Parathyroid adenoma (tissue), 2 donors: ENCODE measurements around the gene ZBTB4.

Source experiments
- H2AFZ ChIP-seq: fragments of 300-600 bp; sonication (generic); one replicate; pipeline ENCODE4 v1.7.0; 2017; ENCODE audit warnings: antibody characterized with exemption, mild to moderate bottlenecking
- H3K27ac ChIP-seq: fragments of 300-600 bp; sonication (generic); one replicate; pipeline ENCODE4 v1.7.0; 2017
- H3K27me3 ChIP-seq: fragments of 300-600 bp; sonication (generic); one replicate; pipeline ENCODE4 v1.7.0; 2017; ENCODE audit warnings: low read length; ENCODE audit not compliant: control insufficient read depth, insufficient read depth
- H3K36me3 ChIP-seq: fragments of 300-600 bp; sonication (generic); one replicate; pipeline ENCODE4 v1.7.0; 2017; ENCODE audit warnings: low read length; ENCODE audit not compliant: control insufficient read depth, insufficient read depth
- H3K4me1 ChIP-seq: fragments of 300-600 bp; sonication (generic); one replicate; pipeline ENCODE4 v1.7.0; 2017; ENCODE audit warnings: control low read depth
- H3K4me2 ChIP-seq: fragments of 300-600 bp; sonication (generic); one replicate; pipeline ENCODE4 v1.7.0; 2017; ENCODE audit warnings: low read length
- H3K4me3 ChIP-seq: fragments of 300-600 bp; sonication (generic); one replicate; pipeline ENCODE4 v1.7.0; 2017; ENCODE audit warnings: low read depth, low read length
- H3K79me2 ChIP-seq: fragments of 300-600 bp; sonication (generic); one replicate; pipeline ENCODE4 v1.7.0; 2017; ENCODE audit warnings: control low read depth
- H3K9ac ChIP-seq: fragments of 300-600 bp; sonication (generic); one replicate; pipeline ENCODE4 v1.7.0; 2017; ENCODE audit warnings: mild to moderate bottlenecking
- H3K9me3 ChIP-seq: fragments of 300-600 bp; sonication (generic); one replicate; pipeline ENCODE4 v1.7.0; 2017; ENCODE audit warnings: low read length; ENCODE audit not compliant: control insufficient read depth
- CTCF ChIP-seq: fragments of 300-600 bp; sonication (generic); IDR thresholded peaks from one replicate; pipeline ENCODE4 v1.7.0; 2017; ENCODE audit warnings: antibody characterized with exemption, mild to moderate bottlenecking
- donor health status: primary hyperparathyroidism.

ZBTB4 gene

GRCh38 chr17:7410634-7411426 is 68.6 kb downstream of the ZBTB4 start:
- Histone ChIP-seq H3K27me3 (no peaks in the 10 kb centered on the region), H3K4me3 (no peak overlapping the region), H3K4me1 (peaks cover 4% of the 10 kb centered on the region), H3K36me3 (no peaks in the 10 kb centered on the region), H3K9ac (no peak overlapping the region), H2AFZ (no peak overlapping the region), H3K79me2 (no peaks in the 10 kb centered on the region), H3K27ac (no peak overlapping the region), H3K4me2 (no peak overlapping the region), H3K9me3 (no peaks in the 10 kb centered on the region)
- no peak for TF ChIP-seq CTCF

GRCh38 chr17:7409716-7410115 is 69.7 kb downstream of the ZBTB4 start:
- no peaks in the 10 kb centered on the region for H3K27me3 ChIP-seq
- no peak overlapping the region for H3K9ac ChIP-seq
- no peak overlapping the region for H3K4me2 ChIP-seq
- peaks cover 7% of the 10 kb centered on the region for H3K4me1 ChIP-seq
- H2AFZ ChIP-seq = no peak overlapping the region
- no peaks in the 10 kb centered on the region for H3K36me3 ChIP-seq
- H3K9me3 ChIP-seq = no peaks in the 10 kb centered on the region
- no peak overlapping the region for H3K4me3 ChIP-seq
- TF ChIP-seq CTCF = no peak
- H3K79me2 ChIP-seq = no peaks in the 10 kb centered on the region
- H3K27ac ChIP-seq = no peak overlapping the region
